Umbilical cord (tissue), 2 donors: ENCODE results near the gene ABL2. TPM values are rescaled to one million over a fixed set of nuclear protein-coding genes. Genes with fewer than 3 reads are reported as not detected.
A peak's percentile ranks its signal among the peaks of the same experiment; 100 is the strongest.
"Not testable (repeated sequence)": the region's sequence is repeated elsewhere in the genome, so short reads cannot be mapped to it uniquely, and the experiment has no call there.

Experiments
- DNase-seq: peaks from one replicate; pipeline ENCODE4 v3.0.0-alpha.2; 2015; ENCODE audit warnings: low spot score
- total RNA-seq: library from RNA; depleted of rRNA; stranded (reverse); fragments of >200 nt; gene quantifications from one replicate; pipeline ENCODE4 v1.2.3, GENCODE V29; 2014; ENCODE audit warnings: low replicate concordance; ENCODE audit not compliant: insufficient read depth

ABL2 gene
- total RNA-seq, 1 donor from 2014 or later = 19.5 TPM

- no peak for DNase-seq
Observed at GRCh38 chr1:179137617-179138255, 91.7 kb downstream of the ABL2 start.

DNA sequence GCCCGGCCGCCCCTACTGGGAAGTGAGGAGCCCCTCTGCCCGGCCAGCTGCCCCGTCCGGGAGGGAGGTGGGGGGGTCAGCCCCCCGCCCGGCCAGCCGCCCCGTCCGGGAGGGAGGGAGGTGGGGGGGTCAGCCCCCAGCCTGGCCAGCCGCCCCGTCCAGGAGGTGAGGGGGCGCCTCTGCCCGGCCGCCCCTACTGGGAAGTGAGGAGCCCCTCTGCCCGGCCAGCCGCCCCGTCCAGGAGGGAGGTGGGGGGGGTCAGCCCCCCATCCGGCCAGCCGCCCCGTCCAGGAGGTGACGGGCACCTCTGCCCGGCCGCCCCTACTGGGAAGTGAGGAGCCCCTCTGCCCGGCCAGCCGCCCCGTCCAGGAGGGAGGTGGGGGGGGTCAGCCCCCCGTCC is 93.8 kb downstream of the ABL2 start:
- not testable (repeated sequence) for DNase-seq

GRCh38 chr1:179135168-179135567 is 94.3 kb downstream of the ABL2 start:
- DNase-seq = not testable (repeated sequence)

DNA sequence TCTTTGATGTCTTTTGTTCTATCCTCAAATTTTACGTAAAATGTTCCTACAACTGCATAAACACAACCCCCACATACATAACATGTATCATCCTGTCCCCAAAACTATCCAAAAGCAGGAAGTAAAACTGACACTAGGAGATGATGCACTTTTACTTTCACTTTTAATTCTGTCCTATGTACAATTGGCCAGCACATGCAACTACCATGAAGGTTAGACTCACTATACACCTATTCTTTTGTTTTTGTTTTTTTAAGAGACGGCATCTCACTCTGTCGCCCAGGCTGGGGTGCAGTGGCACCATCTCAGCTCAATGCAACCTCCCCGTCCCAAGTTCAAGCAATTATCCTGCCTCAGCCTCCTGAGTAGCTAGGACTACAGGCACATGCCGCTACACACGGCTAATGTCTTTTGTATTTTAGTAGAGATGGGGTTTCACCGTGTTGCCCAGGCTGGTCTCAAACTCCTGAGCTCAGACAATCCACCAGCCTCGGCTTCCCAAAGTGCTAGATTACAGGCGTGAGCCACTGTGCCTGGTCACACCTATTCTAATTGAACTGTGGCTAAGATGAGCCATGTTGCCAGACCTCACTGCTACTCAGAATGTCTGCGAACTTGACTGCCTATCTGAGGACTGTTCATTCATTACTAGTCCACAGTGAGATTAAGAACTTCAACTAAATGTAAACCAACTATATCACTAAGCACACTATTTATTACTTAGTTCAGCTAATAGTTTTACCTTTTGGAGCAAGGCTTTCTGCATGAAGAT is 99.6 kb downstream of the ABL2 start:
- DNase-seq = no peak

DNA sequence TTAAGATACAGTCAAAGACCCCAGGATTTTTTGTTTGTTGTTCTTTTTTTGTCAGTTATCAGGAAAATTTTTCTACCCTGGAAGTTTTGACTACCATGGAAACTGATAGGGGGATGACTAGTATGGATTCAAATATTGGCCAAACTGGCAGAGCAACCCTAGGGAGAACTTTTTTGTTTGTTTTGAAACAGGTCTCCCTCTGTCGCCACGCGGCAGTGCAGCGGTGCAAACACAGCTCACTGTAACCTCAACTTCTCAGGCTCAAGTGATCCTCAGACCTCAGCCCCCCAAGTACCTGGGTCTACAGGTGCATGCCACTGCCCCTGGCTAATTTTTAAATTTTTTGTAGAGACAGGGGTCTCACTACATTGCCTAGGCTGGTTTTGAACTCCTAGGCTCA is 101.0 kb downstream of the ABL2 start:
- DNase-seq = no peak

- DNase-seq = no peak
Observed at GRCh38 chr1:179127163-179127895, 102.1 kb downstream of the ABL2 start.

DNA sequence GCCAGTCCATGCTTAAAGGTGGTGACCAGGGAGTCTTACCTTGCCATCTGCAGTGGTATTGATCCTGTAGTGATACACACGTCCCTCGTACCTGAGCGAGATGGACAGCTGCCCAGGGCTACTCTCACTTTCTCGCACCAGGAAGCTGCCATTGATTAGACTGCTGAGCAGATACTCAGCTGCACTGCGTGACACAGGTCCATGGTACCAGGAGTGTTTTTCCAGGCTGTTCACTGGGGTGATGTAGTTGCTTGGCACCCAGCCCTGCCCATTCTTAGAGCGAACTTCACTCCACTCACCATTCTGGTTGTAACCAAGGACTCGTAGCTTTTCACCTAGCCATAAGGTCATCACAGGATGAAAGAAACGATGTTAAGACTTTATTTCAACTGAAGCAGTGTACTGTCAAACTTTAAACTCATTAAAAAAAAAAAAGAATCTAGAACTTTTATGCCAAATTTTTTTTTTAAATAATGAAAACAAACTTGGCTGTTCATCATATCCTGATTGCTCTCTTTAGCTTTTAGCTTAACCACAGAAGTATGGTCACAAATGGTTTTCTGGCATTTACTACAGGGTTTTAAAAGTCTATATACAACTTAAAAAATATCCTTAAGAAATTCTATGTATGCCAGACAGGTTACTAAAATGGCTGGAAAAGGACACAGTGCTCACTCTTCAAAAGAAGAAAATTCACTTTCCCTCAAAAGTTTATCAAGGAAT is 103.0 kb downstream of the ABL2 start:
- DNase-seq = no peak

GRCh38 chr1:179124873-179125272 is 104.6 kb downstream of the ABL2 start:
- no peak for DNase-seq

GRCh38 chr1:179121159-179121938 is 108.1 kb downstream of the ABL2 start:
- peak; percentile 68 for DNase-seq

DNA sequence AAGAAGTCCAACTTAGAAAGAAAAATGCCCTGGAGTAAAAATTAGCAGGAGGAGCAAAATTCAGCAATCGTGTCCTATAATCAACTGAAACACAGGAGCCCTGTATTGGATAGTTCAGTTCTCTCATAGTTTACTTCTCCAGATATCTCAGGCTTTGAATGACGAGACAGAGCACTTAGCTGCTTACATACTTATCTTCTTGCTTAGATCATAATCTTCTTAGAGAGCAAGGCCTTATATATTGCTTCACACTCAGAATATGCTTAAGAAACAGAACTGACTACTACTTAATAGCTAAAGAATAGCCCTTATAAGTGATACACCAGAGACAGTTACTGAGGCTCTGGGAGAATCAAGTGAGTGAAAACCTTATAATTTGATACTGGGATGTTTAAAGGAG is 108.7 kb downstream of the ABL2 start:
- no peak for DNase-seq

DNA sequence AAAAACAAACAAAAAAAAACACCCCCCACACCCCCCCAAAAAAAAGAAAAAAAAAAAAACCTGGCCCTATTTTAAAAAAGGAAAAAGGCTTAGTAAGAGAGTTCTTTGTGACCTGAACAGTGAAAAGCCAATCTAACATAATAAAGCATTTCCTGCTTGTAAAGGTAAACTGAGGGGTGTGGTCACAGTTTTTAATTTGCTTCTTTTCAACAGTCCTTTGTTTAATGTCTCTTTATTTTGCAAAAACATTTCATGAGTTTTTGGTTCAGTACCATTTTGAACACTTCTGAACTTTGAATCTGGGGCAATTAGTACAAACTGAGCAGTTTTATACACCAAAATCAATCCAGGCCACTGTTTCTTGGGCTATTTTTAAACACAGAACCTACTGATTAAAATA is 110.0 kb downstream of the ABL2 start:
- no peak for DNase-seq

GRCh38 chr1:179115181-179115580 is 114.3 kb downstream of the ABL2 start:
- no peak for DNase-seq

- DNase-seq = no peak
Observed at GRCh38 chr1:179108644-179109043, 120.8 kb downstream of the ABL2 start.

- DNase-seq = no peak
Observed at GRCh38 chr1:179107706-179108629, 121.5 kb downstream of the ABL2 start.

GRCh38 chr1:179105393-179105792 is 124.1 kb downstream of the ABL2 start:
- no peak for DNase-seq

DNA sequence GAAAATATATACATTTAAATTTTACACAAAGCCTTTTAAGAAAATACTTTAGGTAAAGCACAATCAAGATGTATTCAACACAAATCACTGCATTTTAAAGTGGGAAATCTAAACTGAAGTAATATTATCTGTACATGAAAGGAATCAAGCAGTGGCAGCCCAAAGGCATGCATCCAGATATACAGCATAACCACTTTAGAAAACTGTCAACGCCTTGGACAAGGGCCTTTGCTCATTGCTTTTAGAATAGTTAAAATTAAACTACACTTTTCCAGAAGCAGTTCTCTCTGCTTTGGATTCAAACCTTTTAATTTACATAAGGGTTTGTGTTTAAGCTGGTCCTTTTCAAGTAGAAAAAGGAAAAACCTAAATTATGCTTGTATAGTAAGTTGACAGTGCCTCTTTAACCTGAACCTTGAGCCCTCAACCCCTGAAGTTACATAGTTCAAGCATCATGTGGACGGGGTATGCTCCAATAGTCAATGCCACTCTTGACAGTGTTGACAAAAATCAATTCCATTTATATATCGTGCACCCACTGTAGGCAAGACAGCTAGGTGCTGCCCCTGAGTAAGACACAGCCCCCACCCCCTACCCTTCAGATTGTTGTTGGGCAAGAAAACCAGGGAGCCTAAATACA is 124.7 kb downstream of the ABL2 start:
- DNase-seq = no peak

- no peak for DNase-seq
Observed at GRCh38 chr1:179103999-179104398, 125.5 kb downstream of the ABL2 start.

DNA sequence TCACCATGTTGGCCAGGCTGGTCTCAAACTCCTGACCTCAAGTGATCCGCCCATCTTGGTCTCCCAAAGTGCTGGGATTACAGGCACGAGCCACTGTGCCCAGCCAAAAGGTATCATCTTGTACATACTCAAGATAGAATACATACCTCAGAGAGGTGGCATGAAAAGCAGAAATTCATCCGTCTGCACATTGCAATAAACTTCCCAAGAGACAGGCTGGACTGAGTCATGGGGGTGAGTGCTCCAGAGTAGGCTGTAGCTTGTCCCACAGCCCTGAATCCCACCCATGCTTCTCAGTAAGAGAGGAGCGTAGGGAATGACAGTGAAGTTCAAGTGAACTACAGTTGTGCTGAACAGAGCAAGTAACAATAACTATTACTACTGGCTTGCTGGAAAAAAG is 127.9 kb downstream of the ABL2 start:
- DNase-seq = no peak

GRCh38 chr1:179099891-179100290 is 129.6 kb downstream of the ABL2 start:
- no peak for DNase-seq

- DNase-seq = no peak
Observed at GRCh38 chr1:179095924-179096323, 133.6 kb downstream of the ABL2 start.
